ENCODE data around the gene RAF1.

- TF ChIP-seq BCLAF1 (IDR thresholded peaks at IDR 0.05; ENCODE audit: borderline replicate concordance in 1 of 2, control insufficient read depth in 1 of 2, low read depth in 2 of 2, low read length in 1 of 2) (no peak), NRF1 (conservative IDR thresholded peaks at IDR 0.05 in 1 of 2, IDR thresholded peaks at IDR 0.05 in 1 of 2) (no peak), CSDE1 (IDR thresholded peaks at IDR 0.05) (no peak), ZNF12 (CRISPR knock-in tag; IDR thresholded peaks at IDR 0.05) (no peak), CTCF (IDR thresholded peaks at IDR 0.05 in 2 of 3, conservative IDR thresholded peaks at IDR 0.05 in 1 of 3; ENCODE audit: insufficient read depth in 2 of 3, low read depth in 1 of 3, low read length in 3 of 3) (no peak), SP2 (IDR thresholded peaks at IDR 0.05; ENCODE audit: extremely low read depth, low read depth, low read length, poor library complexity, severe bottlenecking) (no peak), ZBTB1 (CRISPR knock-in tag; IDR thresholded peaks at IDR 0.05; ENCODE audit: borderline replicate concordance, low read depth) (no peak), SUPT5H (IDR thresholded peaks at IDR 0.05) (no peak), PRDM10 (IDR thresholded peaks at IDR 0.05; ENCODE audit: partially characterized antibody) (no peak), NBN (IDR thresholded peaks at IDR 0.05; ENCODE audit: low read depth) (no peak), ESRRA (IDR thresholded peaks at IDR 0.05; ENCODE audit: borderline replicate concordance, low read depth) (no peak)
Measured at GRCh38 chr3:12585181-12585580, 78.7 kb downstream of the RAF1 start.

All from K562 (cell line).